Pulmonary artery endothelial cell (primary cell): ENCODE data around the gene DYNC1I2. TPM values are rescaled to one million over a fixed set of nuclear protein-coding genes. Genes with fewer than 3 reads are reported as not detected.
"Not testable (repeated sequence)": the region's sequence is repeated elsewhere in the genome, so short reads cannot be mapped to it uniquely, and the experiment has no call there.

Experiments used
- DNase-seq: peaks from one replicate; pipeline ENCODE4 v3.0.0-alpha.2; 2011; ENCODE audit warnings: low read depth, low spot score
- total RNA-seq: library from RNA; depleted of rRNA; stranded (reverse); fragments of >200 nt; gene quantifications from 2 replicates; pipeline ENCODE4 v1.2.3, GENCODE V29; 2014

DYNC1I2 gene
- total RNA-seq, 1 donor from 2014 or later, result 152 TPM

GRCh38 chr2:171774581-171774980 lies 87.3 kb downstream of the DYNC1I2 start:
- not testable (repeated sequence) for DNase-seq

- no peak for DNase-seq
Observed at GRCh38 chr2:171778515-171778914, 91.2 kb downstream of the DYNC1I2 start.

GRCh38 chr2:171785450-171785849 lies 98.2 kb downstream of the DYNC1I2 start:
- no peak for DNase-seq

- DNase-seq, result no peak
Observed at GRCh38 chr2:171787333-171788072, 100.2 kb downstream of the DYNC1I2 start.

- DNase-seq, result no peak
Observed at GRCh38 chr2:171788316-171788993, 101.2 kb downstream of the DYNC1I2 start.

GRCh38 chr2:171789956-171790355 lies 102.7 kb downstream of the DYNC1I2 start:
- no peak for DNase-seq

GRCh38 chr2:171791361-171791760 lies 104.1 kb downstream of the DYNC1I2 start:
- no peak for DNase-seq

GRCh38 chr2:171792157-171792556 lies 104.9 kb downstream of the DYNC1I2 start:
- no peak for DNase-seq

GRCh38 chr2:171792886-171793580 lies 105.8 kb downstream of the DYNC1I2 start:
- DNase-seq, result no peak

GRCh38 chr2:171793691-171794678 lies 106.7 kb downstream of the DYNC1I2 start:
- DNase-seq, result no peak

- no peak for DNase-seq
Observed at GRCh38 chr2:171794918-171795317, 107.6 kb downstream of the DYNC1I2 start.

Other genes starting within 250 kb of the DYNC1I2 start
- 36.2 and 61.7 TPM in 2 replicates for gene CYBRD1, start 165.0 kb upstream of the DYNC1I2 start, total RNA-seq
- 17.9 and 18.3 TPM in 2 replicates for gene SLC25A12, start 206.8 kb downstream of the DYNC1I2 start, total RNA-seq
- gene HAT1, start 235.0 kb downstream of the DYNC1I2 start, total RNA-seq, result 42.9 and 68.2 TPM in 2 replicates